Activated CD4-positive, alpha-beta T cell treated with anti-CD3 and anti-CD28 coated beads, Interleukin-2, Interleukin-4, amounts not matched to agents 100 ng/mL and 50 ng/mL, durations not matched to agents 16 hours and 8 hours (primary cell): Measurements from ENCODE around the gene C20orf202.
"Not testable (repeated sequence)": the region's sequence is repeated elsewhere in the genome, so short reads cannot be mapped to it uniquely, and the experiment has no call there.

Experiments
- DNase-seq: peaks from one replicate; pipeline ENCODE4 v3.0.0-alpha.2; 2020; ENCODE audit warnings: low spot score

C20orf202 gene

DNA sequence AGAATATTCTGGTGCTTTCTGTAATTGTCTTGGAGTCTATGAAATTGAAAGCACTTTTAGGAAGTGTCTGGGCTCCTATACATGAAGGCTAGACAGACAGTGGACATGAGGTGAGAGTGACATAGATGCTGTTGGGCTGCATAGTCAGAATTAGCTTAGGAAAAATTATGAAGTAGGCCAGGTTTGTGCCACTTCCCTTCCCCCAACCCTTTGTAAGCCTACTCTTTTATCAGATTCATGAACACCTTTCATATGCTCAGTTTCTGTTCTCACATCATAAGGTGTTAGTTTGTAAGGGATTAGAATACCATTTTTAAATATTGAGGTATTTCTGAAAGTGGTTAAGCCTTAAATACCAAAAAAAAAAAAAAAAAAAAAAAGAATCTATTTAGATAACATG lies 44.4 kb downstream of the C20orf202 start:
- DNase-seq = no peak

GRCh38 chr20:1250282-1250681 lies 47.0 kb downstream of the C20orf202 start:
- not testable (repeated sequence) for DNase-seq

GRCh38 chr20:1252416-1252815 lies 49.2 kb downstream of the C20orf202 start:
- DNase-seq = no peak

DNA sequence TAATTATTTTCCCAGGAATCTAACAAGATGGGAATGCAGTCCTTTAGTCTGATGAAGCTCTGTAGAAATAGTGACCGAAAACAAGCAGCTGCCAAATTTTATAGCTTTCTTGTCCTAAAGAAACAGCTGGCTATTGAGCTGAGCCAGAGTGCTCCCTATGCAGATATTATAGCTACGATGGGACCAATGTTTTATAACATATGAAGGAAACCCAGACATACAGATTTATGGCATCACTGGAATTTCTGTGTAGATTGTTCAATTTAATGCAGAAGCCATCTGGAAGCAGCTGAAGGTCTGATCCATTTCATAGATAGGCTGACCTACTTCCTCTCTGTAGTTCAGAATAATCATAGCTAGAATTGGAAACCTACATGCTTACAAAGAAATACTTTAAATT lies 51.0 kb downstream of the C20orf202 start:
- no peak for DNase-seq

DNA sequence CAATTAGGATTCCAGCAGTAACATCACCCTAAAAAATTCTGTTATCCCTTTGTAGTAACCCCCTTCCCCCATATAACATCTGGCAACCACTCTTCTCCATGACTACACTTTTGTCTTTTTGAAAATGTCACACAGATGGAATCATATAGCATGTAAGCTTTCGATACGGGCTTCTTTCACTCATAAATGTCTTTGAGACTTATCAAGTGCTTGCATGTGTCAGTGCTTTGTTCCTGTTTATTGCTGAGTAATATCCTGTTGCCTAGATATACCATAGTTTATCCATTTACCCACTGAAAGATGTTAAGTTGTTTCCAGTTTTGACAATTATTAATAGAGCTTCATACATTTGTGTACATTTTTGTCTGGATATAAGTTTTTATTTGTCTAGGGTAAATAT lies 52.4 kb downstream of the C20orf202 start:
- DNase-seq = no peak
